ENCODE measurements around the gene RPP38.

The RPP38 gene

DNA sequence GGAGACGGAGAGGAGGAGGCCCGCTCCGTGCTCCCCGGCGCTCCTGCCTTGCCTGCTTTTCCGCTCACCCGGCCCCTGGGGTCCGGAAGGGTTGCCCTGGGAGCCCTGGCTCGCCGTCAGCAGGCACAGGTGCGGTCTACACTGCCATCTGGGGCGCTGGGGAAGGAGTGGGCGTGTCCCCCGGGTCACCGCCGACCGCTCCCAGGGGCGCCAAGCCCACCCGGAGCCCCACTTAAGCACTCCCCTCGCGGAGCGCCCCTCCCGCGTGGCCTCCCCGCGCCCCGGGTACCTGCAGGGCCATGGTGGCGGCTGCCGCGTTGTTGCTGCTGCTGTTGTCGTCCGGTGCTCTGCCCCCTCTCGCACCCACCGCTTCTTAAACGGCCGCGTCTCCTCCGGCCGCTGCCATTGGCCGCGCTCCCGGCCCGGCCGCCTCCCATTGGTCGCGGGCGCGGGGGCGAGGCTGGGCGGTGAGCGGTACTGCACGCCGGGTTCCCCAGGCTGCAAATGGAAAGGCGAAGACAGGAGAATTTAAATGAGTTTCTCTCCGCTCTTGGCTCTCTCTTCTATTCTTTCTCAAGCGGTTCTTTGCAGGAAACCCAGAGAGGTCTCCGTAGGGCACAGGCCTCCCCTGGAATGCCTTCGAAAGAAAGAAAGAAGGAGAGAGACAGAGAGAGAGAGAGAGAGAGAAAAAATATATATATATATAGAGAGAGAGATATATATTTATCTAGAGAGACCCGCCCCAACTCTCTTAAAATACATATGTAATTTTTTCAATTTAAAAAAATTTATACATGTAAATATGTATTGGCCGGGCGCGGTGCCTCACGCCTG, 8.5 kb upstream of the RPP38 start, which contains the start of gene ACBD7:
Gene ACBD7 (minus strand): TSS at position 349 of the 834 bp plus-strand sequence. CDS start 48 bp downstream, at position 301.
- Histone ChIP-seq H3K27me3 (ENCODE audit: insufficient read depth, low read length, poor library complexity) (no peaks in the 10 kb centered on the region), H3K9me3 (ENCODE audit: insufficient read depth, low read length, severe bottlenecking) (no peaks in the 10 kb centered on the region), H3K4me2 (ENCODE audit: insufficient read depth, low read length) (peak within 1 kb of the TSS; percentile 76), H2AFZ (ENCODE audit: low read depth, low read length) (peak within 1 kb of the TSS; percentile 86), H3K36me3 (ENCODE audit: insufficient read depth, low read length) (no peaks in the 10 kb centered on the region; the same call in 1 of the 2 replicates), H4K20me1 (ENCODE audit: insufficient read depth, low read length) (0 out of 2 replicates have a peak, but pooled peaks cover 2% of the 10 kb centered on the region), H3K4me3 (ENCODE audit: low read depth in 1 of 2, low read length in 2 of 2) (peak within 1 kb of the TSS; percentile 30 to 72; a peak in 3 of 4 replicates), H3K27ac (ENCODE audit: low read length) (peak within 1 kb of the TSS; percentile 77), H3K9ac (ENCODE audit: low read depth, low read length) (peak within 1 kb of the TSS; percentile 73), H3K79me2 (ENCODE audit: insufficient read depth, low read length) (peaks cover 12% of the 10 kb centered on the region), H3K4me1 (ENCODE audit: insufficient read depth, low read length) (peaks cover 18% of the 10 kb centered on the region)
- DNase-seq (peak; percentile 88), ATAC-seq (ENCODE audit: insufficient read depth, low read depth) (peak; percentile 98)
- TF ChIP-seq EZH2 (IDR thresholded peaks at IDR 0.05; ENCODE audit: borderline replicate concordance, low read depth, low read length, severe bottlenecking) (no peak), CTCF (IDR thresholded peaks at IDR 0.05; ENCODE audit: borderline replicate concordance, extremely low read depth, low read length, poor library complexity, severe bottlenecking) (peak; percentile 25)

DNA sequence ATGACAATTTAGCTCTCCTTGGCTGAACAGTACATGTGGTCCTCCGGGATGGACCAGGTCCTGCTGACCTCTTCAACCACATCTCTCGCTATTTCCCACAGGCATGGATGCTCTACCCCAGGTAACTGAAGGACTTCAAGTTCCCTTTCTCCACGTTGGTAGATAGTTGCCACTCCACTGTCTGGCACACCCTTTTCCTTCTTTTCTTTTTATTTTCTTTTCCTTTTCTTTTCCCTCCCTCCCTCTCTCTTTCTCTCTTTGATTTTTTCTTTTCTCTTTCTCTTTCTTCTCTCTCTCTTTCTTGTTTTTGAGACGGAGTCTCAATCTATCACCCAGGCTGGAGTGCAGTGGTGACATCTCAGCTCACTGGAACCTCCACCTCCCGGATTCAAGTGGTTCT, 5.7 kb upstream of the RPP38 start:
- DNase-seq: no peak
- TF ChIP-seq CTCF (IDR thresholded peaks at IDR 0.05; ENCODE audit: borderline replicate concordance, extremely low read depth, low read length, poor library complexity, severe bottlenecking) (no peak), EZH2 (IDR thresholded peaks at IDR 0.05; ENCODE audit: borderline replicate concordance, low read depth, low read length, severe bottlenecking) (no peak)
- Histone ChIP-seq H3K36me3 (ENCODE audit: insufficient read depth, low read length) (no peaks in the 10 kb centered on the region), H3K4me2 (ENCODE audit: insufficient read depth, low read length) (no peak overlapping the region), H3K27ac (ENCODE audit: low read length) (no peak overlapping the region), H3K4me3 (ENCODE audit: low read depth in 1 of 2, low read length in 2 of 2) (no peak overlapping the region), H3K27me3 (ENCODE audit: insufficient read depth, low read length, poor library complexity) (no peaks in the 10 kb centered on the region), H3K9ac (ENCODE audit: low read depth, low read length) (no peak overlapping the region), H2AFZ (ENCODE audit: low read depth, low read length) (no peak overlapping the region), H3K9me3 (ENCODE audit: insufficient read depth, low read length, severe bottlenecking) (no peaks in the 10 kb centered on the region), H3K79me2 (ENCODE audit: insufficient read depth, low read length) (peaks cover 10% of the 10 kb centered on the region), H3K4me1 (ENCODE audit: insufficient read depth, low read length) (peaks cover 21% of the 10 kb centered on the region), H4K20me1 (ENCODE audit: insufficient read depth, low read length) (no peaks in the 10 kb centered on the region)
- ATAC-seq (ENCODE audit: insufficient read depth, low read depth): no peak

GRCh38 chr10:15092855-15093408, 4.2 kb upstream of the RPP38 start:
- DNase-seq: no peak
- no peak for ATAC-seq (ENCODE audit: insufficient read depth, low read depth)
- no peaks in the 10 kb centered on the region for H3K9me3 ChIP-seq (ENCODE audit: insufficient read depth, low read length, severe bottlenecking)
- no peak for TF ChIP-seq EZH2 (IDR thresholded peaks at IDR 0.05; ENCODE audit: borderline replicate concordance, low read depth, low read length, severe bottlenecking)
- TF ChIP-seq CTCF (IDR thresholded peaks at IDR 0.05; ENCODE audit: borderline replicate concordance, extremely low read depth, low read length, poor library complexity, severe bottlenecking): no peak
- H2AFZ ChIP-seq (ENCODE audit: low read depth, low read length): no peak overlapping the region
- no peaks in the 10 kb centered on the region for H3K36me3 ChIP-seq (ENCODE audit: insufficient read depth, low read length)
- H4K20me1 ChIP-seq (ENCODE audit: insufficient read depth, low read length): no peaks in the 10 kb centered on the region
- no peaks in the 10 kb centered on the region for H3K27me3 ChIP-seq (ENCODE audit: insufficient read depth, low read length, poor library complexity)
- no peak overlapping the region for H3K4me3 ChIP-seq (ENCODE audit: low read depth in 1 of 2, low read length in 2 of 2)
- peaks cover 9% of the 10 kb centered on the region for H3K79me2 ChIP-seq (ENCODE audit: insufficient read depth, low read length)
- H3K9ac ChIP-seq (ENCODE audit: low read depth, low read length): no peak overlapping the region
- H3K27ac ChIP-seq (ENCODE audit: low read length): no peak overlapping the region
- H3K4me1 ChIP-seq (ENCODE audit: insufficient read depth, low read length): peaks cover 16% of the 10 kb centered on the region
- H3K4me2 ChIP-seq (ENCODE audit: insufficient read depth, low read length): no peak overlapping the region
